IMR-90 (cell line): ENCODE data around the gene KIF3A. TPM values are rescaled to one million over a fixed set of nuclear protein-coding genes. Genes with fewer than 3 reads are reported as not detected.

Experiments
- ATAC-seq: fragments of 200-7000 bp; cut with Tn5 transposase; 2 replicates; pipeline ENCODE4 v1.9.1; 2020; ENCODE audit warnings: low read depth, mild to moderate bottlenecking, moderate library complexity
- BruUV-seq: library from RNA; stranded (reverse); fragments of 400-500 nt; replicated peaks from 2 replicates; lab custom pipeline; 2021; lab: Mats Ljungman, UMichigan
- CTCF ChIA-PET: fragments of 300-600 bp; formaldehyde crosslinking; extraction: SDS; loops from one replicate; lab custom pipeline; 2021; ENCODE audit warnings: antibody characterized with exemption; lab: Yijun Ruan, JAX
- POLR2A ChIA-PET: fragments of 300-600 bp; sonication (Branson Sonifier 250); formaldehyde crosslinking; loops from one replicate; lab custom pipeline; 2022; ENCODE audit warnings: antibody characterized with exemption; ENCODE audit not compliant: unreplicated experiment; lab: Charles Lee
- DNase-seq: peaks from one replicate; pipeline ENCODE4 v3.0.0; 2013
- H2AFZ ChIP-seq: replicated peaks from 2 replicates; pipeline ENCODE3; 2013; ENCODE audit warnings: low read length, mild to moderate bottlenecking; ENCODE audit not compliant: poor library complexity
- H2AK5ac ChIP-seq: 2 replicates; pipeline ENCODE4 v1.6.1; 2013; ENCODE audit warnings: low read depth, low read length, inconsistent platforms
- H2AK9ac ChIP-seq: replicated peaks from 2 replicates; pipeline ENCODE3; 2013; ENCODE audit warnings: mild to moderate bottlenecking, low read depth, low read length, moderate library complexity; ENCODE audit not compliant: poor library complexity
- H2BK120ac ChIP-seq: 2 replicates; pipeline ENCODE4 v1.6.1; 2013; ENCODE audit warnings: low read depth, low read length, inconsistent platforms
- H2BK15ac ChIP-seq: 3 replicates; pipeline ENCODE4 v1.6.1; 2013; ENCODE audit warnings: low read depth, low read length, inconsistent platforms
- H2BK20ac ChIP-seq: 2 replicates; pipeline ENCODE4 v1.6.1; 2013; ENCODE audit warnings: low read depth, mild to moderate bottlenecking, inconsistent platforms, low read length, moderate library complexity
- H2BK5ac ChIP-seq: 2 replicates; pipeline ENCODE4 v1.6.1; 2013; ENCODE audit warnings: mild to moderate bottlenecking, low read depth, low read length, inconsistent platforms; ENCODE audit not compliant: poor library complexity, severe bottlenecking
- H3K14ac ChIP-seq: replicated peaks from 2 replicates; pipeline ENCODE4 v1.6.1; 2013; ENCODE audit warnings: low read depth, low read length, inconsistent platforms
- H3K18ac ChIP-seq: 2 replicates; pipeline ENCODE4 v1.6.1; 2013; ENCODE audit warnings: low read depth, low read length, control low read depth
- H3K23ac ChIP-seq: 2 replicates; pipeline ENCODE4 v1.6.1; 2013; ENCODE audit warnings: low read depth, low read length, inconsistent platforms
- H3K27ac ChIP-seq: 2 replicates; pipeline ENCODE4 v1.5.1; 2013; ENCODE audit warnings: mild to moderate bottlenecking, control low read depth, low read length; ENCODE audit not compliant: insufficient read depth
- H3K27me3 ChIP-seq: 2 replicates; pipeline ENCODE4 v1.6.1; 2013; ENCODE audit warnings: low read length; ENCODE audit not compliant: control insufficient read depth, insufficient read depth
- H3K36me3 ChIP-seq: 2 replicates; pipeline ENCODE4 v1.6.1; 2013; ENCODE audit warnings: low read length, mixed read lengths; ENCODE audit not compliant: control insufficient read depth, insufficient read depth
- H3K4ac ChIP-seq: 2 replicates; pipeline ENCODE4 v1.6.1; 2013; ENCODE audit warnings: low read depth, low read length, inconsistent platforms
- H3K4me1 ChIP-seq: 2 replicates; pipeline ENCODE4 v1.6.1; 2013; ENCODE audit warnings: low read length, mixed read lengths; ENCODE audit not compliant: control insufficient read depth, insufficient read depth
- H3K4me2 ChIP-seq: 2 replicates; pipeline ENCODE4 v1.6.1; 2013; ENCODE audit warnings: low read depth, mild to moderate bottlenecking, control low read depth, low read length, moderate library complexity
- H3K4me3 ChIP-seq: 2 replicates; pipeline ENCODE4 v1.5.1; 2013; ENCODE audit warnings: low read depth, mild to moderate bottlenecking, control low read depth, low read length, moderate library complexity; ENCODE audit not compliant: insufficient read depth
- H3K56ac ChIP-seq: 2 replicates; pipeline ENCODE4 v1.6.1; 2013; ENCODE audit warnings: low read length, inconsistent platforms; ENCODE audit not compliant: insufficient read depth; ENCODE audit errors: extremely low read depth
- H3K79me1 ChIP-seq, 2 experiments: 2 replicates each; pipeline ENCODE4 v1.6.1; 2013; ENCODE audit warnings: low read length in 2 of 2, inconsistent platforms in 1 of 2, low read depth in 1 of 2
- H3K9ac ChIP-seq: 2 replicates; pipeline ENCODE4 v1.6.1; 2013; ENCODE audit warnings: low read depth, low read length, control low read depth
- H3K9me1 ChIP-seq: 2 replicates; pipeline ENCODE4 v1.6.1; 2013; ENCODE audit warnings: low read length, inconsistent platforms; ENCODE audit not compliant: insufficient read depth
- H3K9me3 ChIP-seq: 2 replicates; pipeline ENCODE4 v1.6.1; 2013; ENCODE audit warnings: low read length; ENCODE audit not compliant: control insufficient read depth, insufficient read depth
- H4K20me1 ChIP-seq: 2 replicates; pipeline ENCODE4 v1.6.1; 2013; ENCODE audit warnings: low read length, inconsistent platforms; ENCODE audit not compliant: insufficient read depth
- H4K5ac ChIP-seq: 2 replicates; pipeline ENCODE4 v1.6.1; 2013; ENCODE audit warnings: mild to moderate bottlenecking, low read depth, low read length, control low read depth
- H4K8ac ChIP-seq, 2 experiments: 2 replicates each; pipeline ENCODE4 v1.6.1; 2013; ENCODE audit warnings: low read depth in 2 of 2, low read length in 2 of 2, control low read depth in 1 of 2, inconsistent platforms in 1 of 2
- H4K91ac ChIP-seq: 2 replicates; pipeline ENCODE4 v1.6.1; 2013; ENCODE audit warnings: low read depth, low read length, inconsistent platforms; ENCODE audit not compliant: insufficient read depth
- NFE2L2 ChIP-seq: fragments of 150-350 bp; IDR thresholded peaks from 2 replicates; pipeline ENCODE4 v1.6.1; 2016; ENCODE audit warnings: low read depth, mild to moderate bottlenecking, low read length
- RAD21 ChIP-seq: IDR thresholded peaks from 2 replicates; pipeline ENCODE4 v1.6.1; 2012; ENCODE audit warnings: low read length, improper control_type of control experiment
- RCOR1 ChIP-seq: IDR thresholded peaks from 2 replicates; pipeline ENCODE4 v1.6.1; 2012; ENCODE audit warnings: mild to moderate bottlenecking, low read length, improper control_type of control experiment; ENCODE audit not compliant: insufficient replicate concordance
- USF2 ChIP-seq: fragments of 150-350 bp; IDR thresholded peaks from 2 replicates; pipeline ENCODE4 v1.6.1; 2017; ENCODE audit warnings: mild to moderate bottlenecking, antibody characterized with exemption, low read length, low read depth
- WGBS, 2 experiments: methylation state at CpG; one replicate each; pipeline versions ENCODE4 v1.1.5 to v1.1.7; 2013; ENCODE audit warnings: missing lambda C conversion rate in 2 of 2; ENCODE audit not compliant: insufficient read length in 1 of 2; ENCODE audit errors: extremely low coverage in 2 of 2; 5-methylcytosine and 5-hydroxymethylcytosine counted together
- dilution Hi-C: fragments of 300-500 bp; cut with HindIII; formaldehyde crosslinking; loops from one replicate; pipeline ENCODE4 v1.14.3; 2018; ENCODE audit warnings: low sequenced_read_pairs; ENCODE audit not compliant: unreplicated experiment
- in situ Hi-C: fragments of 300-500 bp; cut with MboI; formaldehyde crosslinking; loops from 3 replicates; pipeline ENCODE4 v1.14.3; 2019; ENCODE audit warnings: low sequenced_read_pairs, inconsistent platforms, mixed read lengths
- intact Hi-C: fragments of 100-400 bp; cut with micrococcal nuclease; formaldehyde crosslinking; loops from 2 replicates; pipeline ENCODE4 v1.10.0; 2022
- polyA plus RNA-seq, 3 experiments: library from polyadenylated mRNA; depleted of rRNA; stranded (reverse); fragments of >200 nt; gene quantifications; 2 replicates each; pipeline ENCODE4 v1.2.3, GENCODE V29; 2012; ENCODE audit warnings: low replicate concordance in 1 of 3
- total RNA-seq: library from RNA; depleted of rRNA; stranded (reverse); fragments of >200 nt; gene quantifications from 2 replicates; pipeline ENCODE4 v1.2.3, GENCODE V29; 2012

Gene KIF3A
- total and polyA plus RNA-seq, 2 of the 4 experiments (the other 2 are of a cell fraction), result 4.3 to 4.5 TPM

GRCh38 chr5:132766806-132767055 is 29.4 kb upstream of the KIF3A start:
- no peak overlapping the region; a peak in 1 of 4 replicates for H4K8ac ChIP-seq
- H2BK120ac ChIP-seq, result 0 out of 2 replicates have a peak overlapping the region, but pooled peaks have one; percentile 10
- in situ Hi-C loops, result no loop called here
- peaks cover 37% of the 10 kb centered on the region for H3K9me1 ChIP-seq
- WGBS, 2 experiments, result no CpG with 5 or more reads among the region's 1 CpG
- H2BK5ac ChIP-seq, result no peak overlapping the region
- BruUV-seq, result no TSS peak
- DNase-seq (no peak), ATAC-seq (no peak)
- no peak overlapping the region for H3K4me3 ChIP-seq
- no peak overlapping the region for H3K23ac ChIP-seq
- H4K91ac ChIP-seq, result no peak overlapping the region
- dilution Hi-C loops, result no loop called here
- H2BK20ac ChIP-seq, result no peak overlapping the region; the same call in 1 of the 2 replicates
- peak overlapping the region; percentile 28; the same call in 1 of the 2 replicates for H2AK5ac ChIP-seq
- H3K27ac ChIP-seq, result no peak overlapping the region
- peaks cover 29 to 65% of the 10 kb centered on the region in 2 experiments for H3K79me1 ChIP-seq
- peaks cover 27% of the 10 kb centered on the region for H3K36me3 ChIP-seq
- no peak overlapping the region for H2AFZ ChIP-seq
- POLR2A ChIA-PET, result interaction anchor here (0.9 kb wide), 1 partner anchor 54 kb away, joined by 5 read pairs; no protein-coding TSS in a partner anchor
- no peak overlapping the region for H2AK9ac ChIP-seq
- no peak overlapping the region for H3K9ac ChIP-seq
- H3K4ac ChIP-seq, result peak overlapping the region; percentile 90; the same call in 1 of the 2 replicates
- peaks cover 17% of the 10 kb centered on the region for H3K4me1 ChIP-seq
- H3K18ac ChIP-seq, result no peak overlapping the region
- no peaks in the 10 kb centered on the region for H3K27me3 ChIP-seq
- no peaks in the 10 kb centered on the region for H3K9me3 ChIP-seq
- H3K14ac ChIP-seq, result no peak overlapping the region
- intact Hi-C loops, result no loop called here
- H3K4me2 ChIP-seq, result no peak overlapping the region
- H2BK15ac ChIP-seq, result no peak overlapping the region
- peaks cover 37% of the 10 kb centered on the region for H4K20me1 ChIP-seq
- H3K56ac ChIP-seq, result no peak overlapping the region
- TF ChIP-seq RCOR1 (no peak), USF2 (no peak), NFE2L2 (no peak), RAD21 (no peak)
- no peak overlapping the region for H4K5ac ChIP-seq
- CTCF ChIA-PET, result interaction anchor here (0.9 to 1.3 kb wide), 2 partner anchors 12 to 54 kb away, joined by 3 to 5 read pairs; no protein-coding TSS in a partner anchor
